VCaP (cell line): ENCODE measurements around the gene SIX4.

ENCODE experiments used
- H3K27ac ChIP-seq: fragments of 450-650 bp; 2 replicates; pipeline ENCODE4 v1.5.1; 2017
- TF ChIP-seq, protein P1 (sequence below): fragments of 450-650 bp; conservative IDR thresholded peaks from 2 replicates; pipeline ENCODE4 v1.5.1; 2017; ENCODE audit warnings: mild to moderate bottlenecking, moderate library complexity

Gene SIX4

DNA sequence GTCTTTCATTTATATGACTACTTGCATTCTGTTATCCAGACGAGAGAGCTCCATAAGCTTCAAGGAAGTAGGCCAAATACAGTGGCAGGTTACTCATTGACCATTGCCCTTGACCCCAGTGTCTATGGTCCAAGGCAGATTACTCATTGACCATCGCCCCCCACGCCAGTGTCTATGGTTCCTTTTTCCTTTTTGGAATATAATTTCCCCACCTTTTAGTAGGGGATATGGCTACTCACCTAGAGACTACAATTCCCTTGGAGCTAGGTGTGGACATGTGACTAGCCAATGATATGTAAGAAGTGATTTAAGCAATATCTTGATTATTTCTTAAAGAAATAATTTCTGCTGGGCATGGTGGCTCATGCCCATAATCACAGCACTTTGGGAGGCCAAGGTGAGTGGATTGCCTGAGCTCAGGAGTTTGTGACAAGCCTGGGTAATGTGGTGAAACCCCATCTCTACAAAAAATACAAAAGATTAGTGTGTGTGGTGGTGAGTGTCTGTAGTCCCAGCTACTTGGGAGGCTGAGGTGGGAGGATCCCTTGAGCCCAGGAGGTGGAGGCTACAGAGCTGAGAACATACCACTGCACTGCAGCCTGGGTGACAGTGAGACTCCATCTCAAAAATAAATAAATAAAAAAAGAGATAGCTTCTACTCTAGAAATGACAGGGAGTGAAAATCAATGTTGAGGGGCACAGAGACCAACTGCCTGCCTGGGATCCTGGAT is 32.6 kb downstream of the SIX4 start:
- TF ChIP-seq, protein P1, sequence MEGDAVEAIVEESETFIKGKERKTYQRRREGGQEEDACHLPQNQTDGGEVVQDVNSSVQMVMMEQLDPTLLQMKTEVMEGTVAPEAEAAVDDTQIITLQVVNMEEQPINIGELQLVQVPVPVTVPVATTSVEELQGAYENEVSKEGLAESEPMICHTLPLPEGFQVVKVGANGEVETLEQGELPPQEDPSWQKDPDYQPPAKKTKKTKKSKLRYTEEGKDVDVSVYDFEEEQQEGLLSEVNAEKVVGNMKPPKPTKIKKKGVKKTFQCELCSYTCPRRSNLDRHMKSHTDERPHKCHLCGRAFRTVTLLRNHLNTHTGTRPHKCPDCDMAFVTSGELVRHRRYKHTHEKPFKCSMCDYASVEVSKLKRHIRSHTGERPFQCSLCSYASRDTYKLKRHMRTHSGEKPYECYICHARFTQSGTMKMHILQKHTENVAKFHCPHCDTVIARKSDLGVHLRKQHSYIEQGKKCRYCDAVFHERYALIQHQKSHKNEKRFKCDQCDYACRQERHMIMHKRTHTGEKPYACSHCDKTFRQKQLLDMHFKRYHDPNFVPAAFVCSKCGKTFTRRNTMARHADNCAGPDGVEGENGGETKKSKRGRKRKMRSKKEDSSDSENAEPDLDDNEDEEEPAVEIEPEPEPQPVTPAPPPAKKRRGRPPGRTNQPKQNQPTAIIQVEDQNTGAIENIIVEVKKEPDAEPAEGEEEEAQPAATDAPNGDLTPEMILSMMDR, result no peak
- H3K27ac ChIP-seq, result no peak overlapping the region

DNA sequence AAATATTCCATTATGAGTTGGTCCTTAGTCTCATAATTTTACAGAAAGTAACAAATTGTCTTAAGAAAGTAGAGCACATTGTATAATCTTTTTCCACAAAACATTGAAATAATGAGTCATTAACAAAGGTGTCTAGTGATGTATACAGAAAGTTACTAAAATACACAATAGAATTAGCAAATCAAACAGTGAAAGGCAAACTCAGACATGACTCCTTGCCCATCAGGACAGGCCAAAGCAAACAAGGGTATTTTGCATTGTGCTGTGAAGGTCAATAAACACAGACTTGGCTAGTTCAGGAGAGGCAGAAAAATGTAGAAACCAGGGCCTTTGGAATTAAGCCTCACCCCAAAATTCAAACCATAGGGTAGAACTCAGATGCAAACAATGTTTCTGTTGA is 37.3 kb downstream of the SIX4 start:
- TF ChIP-seq, protein P1, result no peak
- H3K27ac ChIP-seq, result peak overlapping the region; percentile 30; the same call in 1 of the 2 replicates

DNA sequence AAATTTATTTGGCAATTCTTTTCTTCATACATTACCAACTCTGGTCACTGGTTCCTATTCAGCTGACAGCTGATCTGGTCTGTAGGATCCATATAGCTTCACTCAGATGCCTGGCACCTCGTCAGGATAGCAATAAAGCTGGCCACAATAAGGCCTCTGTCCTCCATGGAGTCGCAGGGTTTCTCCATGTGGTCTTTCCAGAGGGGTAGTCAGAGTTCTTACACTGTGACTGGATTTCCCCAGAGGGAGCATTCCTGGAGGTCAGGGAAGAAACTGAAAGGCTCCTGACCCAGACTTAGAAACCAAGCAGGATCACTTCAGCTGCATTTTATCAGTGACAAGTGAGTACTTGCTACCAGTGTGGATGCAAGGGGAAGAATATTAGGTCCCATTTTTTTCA is 39.9 kb downstream of the SIX4 start:
- H3K27ac ChIP-seq, result no peak overlapping the region
- TF ChIP-seq, protein P1, result no peak

DNA sequence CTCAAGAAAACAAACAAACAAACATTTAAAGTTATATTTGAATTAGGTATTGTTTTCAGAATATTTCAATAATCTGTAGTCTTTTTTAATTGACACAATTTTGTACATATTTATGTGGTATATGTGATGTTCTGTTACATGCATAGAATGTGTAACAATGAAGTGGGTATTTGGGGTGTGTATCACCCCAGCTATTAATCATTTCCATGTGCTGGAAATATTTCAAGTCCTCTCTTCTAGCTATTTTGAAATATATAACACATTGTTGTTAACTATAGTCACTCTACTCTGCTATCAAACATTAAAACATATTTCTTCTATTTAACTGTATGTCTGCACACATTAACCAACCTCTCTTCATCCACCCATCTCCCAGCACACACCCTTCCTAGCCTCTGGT is 42.9 kb downstream of the SIX4 start:
- TF ChIP-seq, protein P1, result no peak
- H3K27ac ChIP-seq, result no peak overlapping the region

DNA sequence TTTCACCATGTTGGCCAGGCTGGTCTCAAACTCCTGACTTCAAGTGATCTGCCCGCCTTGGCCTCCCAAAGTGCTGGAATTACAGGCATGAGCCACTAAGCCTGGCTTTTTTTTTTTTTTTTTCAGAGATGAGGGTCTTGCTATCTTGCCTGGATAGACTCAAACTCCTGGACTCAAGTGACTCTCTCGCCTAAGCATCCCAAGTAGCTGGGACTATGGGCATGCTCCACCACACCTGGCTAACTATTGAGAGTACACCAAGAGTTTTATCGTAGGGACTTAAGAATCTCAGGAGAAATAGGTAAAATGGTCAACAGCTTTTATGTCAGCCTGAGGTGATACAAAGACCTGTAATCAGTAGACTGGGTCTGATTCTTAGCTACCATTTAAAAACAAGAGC is 43.6 kb downstream of the SIX4 start:
- TF ChIP-seq, protein P1, result no peak
- no peak overlapping the region for H3K27ac ChIP-seq

DNA sequence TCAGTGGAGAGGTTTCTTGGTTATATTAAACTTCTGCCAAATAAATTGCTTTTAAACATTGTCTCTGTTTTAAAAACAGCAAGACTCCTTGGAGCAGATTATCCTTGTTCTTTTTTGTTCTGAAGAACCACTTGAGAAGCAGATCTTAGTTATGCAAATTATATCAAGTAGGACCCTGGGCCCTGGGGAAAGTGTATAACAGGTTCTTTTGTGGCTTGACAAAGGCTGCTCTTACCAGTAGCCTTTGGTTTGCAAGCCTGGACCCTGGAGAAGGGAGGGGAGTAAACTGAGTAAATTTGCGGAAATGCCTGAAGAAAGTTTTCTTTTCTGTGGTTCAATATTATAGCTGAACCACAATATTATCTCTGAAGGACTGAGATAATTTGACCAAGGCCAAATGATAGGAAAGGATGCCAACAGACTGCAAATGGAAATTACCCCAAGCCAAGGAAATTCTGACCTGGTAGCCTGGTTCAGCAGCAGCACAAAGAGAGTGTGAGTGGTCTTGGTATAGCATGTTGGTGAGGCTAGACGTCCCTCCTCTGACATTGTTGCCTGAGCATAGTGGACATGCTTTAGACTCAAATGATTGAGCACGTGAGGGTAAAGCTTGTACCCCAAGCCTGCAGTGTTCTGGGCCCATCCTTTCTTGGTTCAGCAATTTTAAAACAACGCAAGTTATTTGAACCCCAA is 44.4 kb downstream of the SIX4 start:
- TF ChIP-seq, protein P1, result no peak
- no peak overlapping the region for H3K27ac ChIP-seq

DNA sequence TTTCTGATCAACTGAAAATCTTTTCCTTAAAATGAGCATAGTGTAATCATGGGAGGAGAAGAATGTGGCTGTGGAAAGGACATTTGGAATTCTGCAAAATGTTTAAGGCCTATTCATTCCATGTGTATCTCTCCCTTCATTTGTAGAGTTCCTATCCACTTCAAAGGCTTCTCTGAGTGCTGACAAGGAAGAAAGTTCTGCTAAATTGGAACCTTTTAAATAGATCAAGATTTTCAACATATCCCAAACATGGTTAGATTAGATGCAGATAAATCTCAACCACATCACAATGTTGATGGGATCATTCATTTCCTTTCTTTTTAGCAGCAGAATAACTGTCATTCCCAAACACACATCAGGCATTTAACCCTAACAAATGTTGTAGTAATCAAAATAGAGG is 46.5 kb downstream of the SIX4 start:
- no peak overlapping the region for H3K27ac ChIP-seq
- TF ChIP-seq, protein P1, result no peak
